Central memory CD8-positive, alpha-beta T cell (primary cell): ENCODE data around the gene PALLD.

Source experiments
- ATAC-seq: fragments of 150-1000 bp; cut with Tn5 transposase; replicated peaks from 2 replicates; pipeline ENCODE4 v1.10.0; 2022; ENCODE audit warnings: mild to moderate bottlenecking, moderate FRiP score, moderate number of reproducible peaks; ENCODE audit not compliant: poor library complexity, severe bottlenecking; ENCODE audit errors: extremely low read depth
- DNase-seq, 2 donors: peaks; one replicate each; pipeline ENCODE4 v3.0.0; 2021; ENCODE audit warnings: low spot score in 2 of 2
- H3K27ac Mint-ChIP-seq: one replicate; pipeline ENCODE4 v1.8.0; 2022; ENCODE audit warnings: low read depth, mild to moderate bottlenecking, moderate library complexity, mixed read lengths
- H3K27me3 Mint-ChIP-seq: one replicate; pipeline ENCODE4 v1.8.0; 2022; ENCODE audit warnings: mixed read lengths
- H3K36me3 Mint-ChIP-seq: one replicate; pipeline ENCODE4 v1.8.0; 2022; ENCODE audit warnings: mild to moderate bottlenecking, moderate library complexity, mixed read lengths; ENCODE audit not compliant: insufficient read depth
- H3K4me1 Mint-ChIP-seq: one replicate; pipeline ENCODE4 v1.8.0; 2022; ENCODE audit warnings: mixed read lengths
- H3K4me3 Mint-ChIP-seq: one replicate; pipeline ENCODE4 v1.8.0; 2022; ENCODE audit warnings: mild to moderate bottlenecking, moderate library complexity, mixed read lengths
- H3K9me3 Mint-ChIP-seq: one replicate; pipeline ENCODE4 v1.8.0; 2022; ENCODE audit warnings: mixed read lengths

Gene PALLD

DNA sequence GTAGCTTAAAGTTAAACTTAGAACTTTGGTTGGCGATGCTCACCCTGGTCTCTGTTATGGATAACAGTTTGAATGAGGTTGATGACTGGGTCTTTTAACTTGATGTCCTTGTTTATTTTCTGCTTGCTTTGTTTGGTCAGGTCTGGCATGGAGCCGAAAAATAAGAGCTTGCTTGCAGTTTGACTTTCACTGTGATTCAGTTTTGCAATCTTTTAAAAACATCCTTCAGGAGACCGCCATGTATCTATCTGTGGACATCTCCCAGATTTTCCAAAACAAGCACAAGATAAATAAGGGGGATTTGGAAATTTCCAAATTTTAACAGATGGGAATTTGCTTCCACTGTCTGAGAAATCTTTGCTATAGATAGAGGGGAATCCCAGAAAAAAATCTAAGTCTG is 246.7 kb downstream of the PALLD start:
- no peaks in the 10 kb centered on the region for H3K4me1 Mint-ChIP-seq
- H3K27me3 Mint-ChIP-seq, result peaks cover 40% of the 10 kb centered on the region
- DNase-seq (no peak), ATAC-seq (no peak)
- H3K9me3 Mint-ChIP-seq, result no peaks in the 10 kb centered on the region
- no peak overlapping the region for H3K27ac Mint-ChIP-seq
- H3K4me3 Mint-ChIP-seq, result no peak overlapping the region
- H3K36me3 Mint-ChIP-seq, result no peaks in the 10 kb centered on the region

DNA sequence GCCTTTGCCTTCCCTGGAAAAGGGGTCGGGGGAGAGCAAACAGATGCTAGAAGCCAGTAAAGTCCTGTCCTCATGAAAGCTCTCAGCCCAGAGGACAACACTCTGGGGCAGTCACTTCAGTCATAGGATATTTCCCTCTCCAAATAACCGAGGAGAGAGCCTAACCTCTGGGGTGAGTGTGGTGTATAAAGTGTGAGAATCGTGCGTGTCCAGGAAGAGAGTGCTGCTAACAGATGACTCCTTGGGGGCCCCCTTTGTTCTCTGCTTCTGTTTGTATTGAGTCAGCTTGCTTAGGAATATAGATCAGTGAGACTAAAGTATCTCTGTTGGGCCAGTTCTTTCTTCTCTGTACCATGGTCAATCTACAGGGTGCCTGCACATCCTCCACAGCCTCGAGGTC is 247.2 kb downstream of the PALLD start:
- H3K27me3 Mint-ChIP-seq, result peaks cover 40% of the 10 kb centered on the region
- H3K4me3 Mint-ChIP-seq, result no peak overlapping the region
- no peaks in the 10 kb centered on the region for H3K4me1 Mint-ChIP-seq
- DNase-seq (no peak), ATAC-seq (no peak)
- H3K36me3 Mint-ChIP-seq, result no peaks in the 10 kb centered on the region
- H3K9me3 Mint-ChIP-seq, result no peaks in the 10 kb centered on the region
- H3K27ac Mint-ChIP-seq, result no peak overlapping the region

DNA sequence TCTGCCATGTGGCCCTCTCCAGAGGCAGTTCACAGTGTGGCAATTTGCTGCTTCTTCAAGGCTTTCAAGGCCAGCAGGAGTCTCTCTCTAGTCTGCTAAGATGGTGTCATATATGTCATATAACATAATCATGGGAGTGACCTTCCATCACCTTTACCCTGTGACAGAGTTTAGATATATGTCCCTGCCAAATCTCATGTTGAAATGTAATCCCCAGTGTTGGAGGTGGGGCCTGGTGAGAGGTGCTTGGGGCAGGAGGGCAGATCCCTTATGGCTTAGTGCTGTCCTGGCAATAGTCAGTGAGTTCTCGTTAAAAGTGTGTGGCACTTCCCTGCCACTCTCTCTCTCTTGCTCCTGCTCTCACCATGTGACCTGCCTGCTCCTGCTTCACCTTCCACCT is 252.0 kb downstream of the PALLD start:
- no peak for DNase-seq
- ATAC-seq, result no peak
- H3K4me3 Mint-ChIP-seq, result no peak overlapping the region
- H3K9me3 Mint-ChIP-seq, result no peaks in the 10 kb centered on the region
- H3K27me3 Mint-ChIP-seq, result peaks cover 20% of the 10 kb centered on the region
- no peaks in the 10 kb centered on the region for H3K4me1 Mint-ChIP-seq
- H3K36me3 Mint-ChIP-seq, result no peaks in the 10 kb centered on the region
- no peak overlapping the region for H3K27ac Mint-ChIP-seq

- Mint-ChIP-seq H3K4me1 (no peaks in the 10 kb centered on the region), H3K9me3 (no peaks in the 10 kb centered on the region), H3K27ac (no peak overlapping the region), H3K36me3 (no peaks in the 10 kb centered on the region), H3K27me3 (peaks cover 23% of the 10 kb centered on the region), H3K4me3 (no peak overlapping the region)
- ATAC-seq, result no peak
- DNase-seq, result no peak
Measured at GRCh38 chr4:168751263-168752225, 254.7 kb downstream of the PALLD start.

DNA sequence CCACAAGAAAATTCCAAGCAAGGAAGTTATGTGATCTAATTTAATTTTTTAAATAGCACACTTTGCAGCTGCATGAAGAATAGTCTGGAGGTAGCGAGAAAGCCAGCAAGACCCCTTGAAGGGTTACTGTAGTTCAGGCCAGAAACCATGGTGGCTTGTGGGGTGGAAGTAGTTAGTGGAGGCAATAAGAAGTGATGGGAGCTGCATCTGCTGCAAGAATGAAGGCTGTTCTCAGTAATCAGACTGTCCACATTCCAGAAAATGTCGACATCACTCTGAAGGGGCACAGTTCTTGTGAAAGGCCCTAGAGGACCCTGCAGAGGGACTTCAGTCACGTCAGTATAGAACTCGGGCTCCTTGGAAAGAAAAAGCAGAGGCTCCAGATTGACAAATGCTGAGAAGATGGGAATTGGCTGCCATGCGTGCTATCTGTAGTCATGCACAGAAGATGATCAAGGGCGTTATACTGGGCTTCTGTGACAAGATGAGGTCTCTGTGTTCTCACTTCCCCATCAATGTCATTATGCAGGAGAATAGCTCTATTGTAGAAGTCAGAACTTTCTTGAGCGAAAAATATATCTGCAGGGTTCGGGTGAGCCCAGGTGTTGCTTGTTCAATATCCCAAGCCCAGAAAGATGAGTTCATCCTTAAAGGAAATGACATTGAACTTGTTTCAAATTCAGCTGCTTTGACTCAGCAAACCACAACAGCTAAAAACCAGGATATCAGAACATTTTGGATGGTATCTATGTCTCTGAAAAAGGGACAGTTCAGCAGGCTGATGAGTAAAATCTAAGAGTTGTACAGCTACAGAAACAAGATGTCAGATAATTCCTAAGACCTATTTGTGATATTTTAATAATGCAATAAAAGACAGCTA is 259.0 kb downstream of the PALLD start:
- Mint-ChIP-seq H3K4me3 (no peak overlapping the region), H3K4me1 (no peaks in the 10 kb centered on the region), H3K27me3 (peaks cover 30% of the 10 kb centered on the region), H3K27ac (no peak overlapping the region), H3K9me3 (no peaks in the 10 kb centered on the region), H3K36me3 (no peaks in the 10 kb centered on the region)
- ATAC-seq, result no peak
- DNase-seq, result no peak

DNA sequence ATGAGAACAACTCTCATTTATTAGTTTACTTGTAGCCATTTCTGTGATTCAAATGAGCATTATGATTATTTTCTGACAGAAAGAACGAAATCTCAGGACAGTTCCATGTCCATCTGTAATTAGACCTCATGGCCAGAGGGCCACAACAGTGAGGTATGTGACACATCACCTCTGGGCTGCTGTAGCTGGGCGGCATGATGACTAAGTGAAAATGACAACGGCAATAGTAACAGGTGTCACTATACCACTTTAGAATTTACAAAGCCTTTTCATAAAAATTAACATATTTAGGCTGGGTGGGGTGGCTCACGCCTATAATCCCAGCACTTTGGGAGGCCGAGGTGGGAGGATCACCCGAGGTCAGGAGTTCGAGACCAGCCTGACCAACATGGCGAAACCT is 260.6 kb downstream of the PALLD start:
- Mint-ChIP-seq H3K27ac (no peak overlapping the region), H3K9me3 (no peaks in the 10 kb centered on the region), H3K4me1 (no peaks in the 10 kb centered on the region)

GRCh38 chr4:168758351-168758876 is 261.6 kb downstream of the PALLD start:
- H3K27me3 Mint-ChIP-seq, result peaks cover 23% of the 10 kb centered on the region
- no peak overlapping the region for H3K4me3 Mint-ChIP-seq
- no peak overlapping the region for H3K27ac Mint-ChIP-seq
- ATAC-seq (no peak), DNase-seq (no peak)
- no peaks in the 10 kb centered on the region for H3K4me1 Mint-ChIP-seq
- H3K9me3 Mint-ChIP-seq, result no peaks in the 10 kb centered on the region
- no peaks in the 10 kb centered on the region for H3K36me3 Mint-ChIP-seq

More for the DNA sequence above, 260.6 kb downstream of the PALLD start:
- ATAC-seq (no peak), DNase-seq (no peak)
- no peak overlapping the region for H3K4me3 Mint-ChIP-seq
- no peaks in the 10 kb centered on the region for H3K36me3 Mint-ChIP-seq
- peaks cover 30% of the 10 kb centered on the region for H3K27me3 Mint-ChIP-seq

- no peaks in the 10 kb centered on the region for H3K4me1 Mint-ChIP-seq
- no peaks in the 10 kb centered on the region for H3K36me3 Mint-ChIP-seq
- peaks cover 17% of the 10 kb centered on the region for H3K27me3 Mint-ChIP-seq
- ATAC-seq, result no peak
- no peak for DNase-seq
- no peak overlapping the region for H3K27ac Mint-ChIP-seq
- no peak overlapping the region for H3K4me3 Mint-ChIP-seq
- no peaks in the 10 kb centered on the region for H3K9me3 Mint-ChIP-seq
Measured at GRCh38 chr4:168759321-168759720, 262.5 kb downstream of the PALLD start.

GRCh38 chr4:168759959-168760527 is 263.2 kb downstream of the PALLD start:
- Mint-ChIP-seq H3K4me1 (no peaks in the 10 kb centered on the region), H3K4me3 (no peak overlapping the region), H3K27me3 (peaks cover 17% of the 10 kb centered on the region), H3K36me3 (no peaks in the 10 kb centered on the region), H3K27ac (no peak overlapping the region), H3K9me3 (no peaks in the 10 kb centered on the region)
- ATAC-seq (no peak), DNase-seq (no peak)

- ATAC-seq (no peak), DNase-seq (no peak)
- Mint-ChIP-seq H3K27me3 (peaks cover 12% of the 10 kb centered on the region), H3K27ac (no peak overlapping the region), H3K9me3 (no peaks in the 10 kb centered on the region), H3K36me3 (no peaks in the 10 kb centered on the region), H3K4me3 (no peak overlapping the region), H3K4me1 (no peaks in the 10 kb centered on the region)
Measured at GRCh38 chr4:168761066-168761465, 264.2 kb downstream of the PALLD start.

- ATAC-seq (no peak), DNase-seq (no peak)
- H3K27me3 Mint-ChIP-seq, result peaks cover 13% of the 10 kb centered on the region
- H3K36me3 Mint-ChIP-seq, result no peaks in the 10 kb centered on the region
- no peak overlapping the region for H3K4me3 Mint-ChIP-seq
- H3K4me1 Mint-ChIP-seq, result no peaks in the 10 kb centered on the region
- no peak overlapping the region for H3K27ac Mint-ChIP-seq
- no peaks in the 10 kb centered on the region for H3K9me3 Mint-ChIP-seq
Measured at GRCh38 chr4:168765322-168765721, 268.5 kb downstream of the PALLD start.

- ATAC-seq, result no peak
- Mint-ChIP-seq H3K27me3 (peaks cover 13% of the 10 kb centered on the region), H3K36me3 (no peaks in the 10 kb centered on the region), H3K27ac (no peak overlapping the region), H3K9me3 (no peaks in the 10 kb centered on the region), H3K4me1 (no peaks in the 10 kb centered on the region), H3K4me3 (no peak overlapping the region)
- no peak for DNase-seq
Measured at GRCh38 chr4:168765726-168766125, 268.9 kb downstream of the PALLD start.
